CD14-positive monocyte (primary cell): ENCODE results near the gene MAP1LC3B. TPM values are rescaled to one million over a fixed set of nuclear protein-coding genes. Genes with fewer than 3 reads are reported as not detected.

Experiments
- DNase-seq, 3 donors: peaks; one replicate each; pipeline ENCODE4 v3.0.0-alpha.2; 2011 to 2022
- H2AFZ ChIP-seq: 2 replicates; pipeline ENCODE4 v1.6.0; 2012; ENCODE audit warnings: mild to moderate bottlenecking, low read depth, low read length, inconsistent platforms; ENCODE audit not compliant: insufficient read depth, poor library complexity, severe bottlenecking
- H3K27ac ChIP-seq, 2 donors: 1 replicate in 1 of 2; 2 replicates in 1 of 2; pipeline ENCODE4 v1.5.1; 2012 to 2013; ENCODE audit warnings: low read length in 2 of 2, control low read depth in 1 of 2, inconsistent platforms in 1 of 2, low read depth in 1 of 2, mild to moderate bottlenecking in 1 of 2
- H3K27me3 ChIP-seq, 2 donors: one replicate each; pipeline versions ENCODE4 v1.6.0 to v1.6.1; 2011 to 2013; ENCODE audit warnings: low read length in 2 of 2; ENCODE audit not compliant: control insufficient read depth in 2 of 2, insufficient read depth in 2 of 2
- H3K36me3 ChIP-seq, 2 donors: replicated peaks in 1 of 2; 1 replicate in 1 of 2; 2 replicates in 1 of 2; pipeline versions ENCODE4 v1.5.1 to v1.6.1; 2012 to 2013; ENCODE audit warnings: low read length in 2 of 2, control low read depth in 1 of 2, inconsistent platforms in 1 of 2, mild to moderate bottlenecking in 1 of 2; ENCODE audit not compliant: insufficient read depth in 2 of 2, control insufficient read depth in 1 of 2
- H3K4me1 ChIP-seq, 2 donors: 1 replicate in 1 of 2; 2 replicates in 1 of 2; pipeline versions ENCODE4 v1.5.1 to v1.6.1; 2012 to 2013; ENCODE audit warnings: low read length in 2 of 2, control low read depth in 1 of 2, inconsistent platforms in 1 of 2, mild to moderate bottlenecking in 1 of 2, moderate library complexity in 1 of 2; ENCODE audit not compliant: insufficient read depth in 2 of 2, control insufficient read depth in 1 of 2
- H3K4me2 ChIP-seq: replicated peaks from 2 replicates; pipeline ENCODE3; 2012; ENCODE audit warnings: low read length, moderate library complexity, mild to moderate bottlenecking; ENCODE audit not compliant: poor library complexity, severe bottlenecking; ENCODE audit errors: extremely low read depth
- H3K4me3 ChIP-seq, 3 experiments: fragments of 200-600 bp in 1 of 3; sonication (generic) in 1 of 3; replicated peaks in 1 of 3; 1 replicate in 2 of 3; 2 replicates in 1 of 3; pipeline ENCODE4 v1.5.1; 2011 to 2013; ENCODE audit warnings: low read length in 3 of 3, mild to moderate bottlenecking in 3 of 3, control low read depth in 2 of 3, low read depth in 2 of 3, inconsistent platforms in 1 of 3, moderate library complexity in 1 of 3
- H3K79me2 ChIP-seq: 2 replicates; pipeline ENCODE4 v1.6.0; 2012; ENCODE audit warnings: mild to moderate bottlenecking, control low read depth, inconsistent platforms, low read length, moderate library complexity; ENCODE audit not compliant: insufficient read depth
- H3K9ac ChIP-seq: 2 replicates; pipeline ENCODE4 v1.6.0; 2017; ENCODE audit warnings: low read length, mild to moderate bottlenecking; ENCODE audit not compliant: insufficient read depth, poor library complexity, severe bottlenecking
- H3K9me3 ChIP-seq, 2 donors: replicated peaks in 1 of 2; 1 replicate in 1 of 2; 2 replicates in 1 of 2; pipeline versions ENCODE4 v1.5.1 to v1.6.1; 2012 to 2013; ENCODE audit warnings: low read length in 2 of 2, control low read depth in 1 of 2; ENCODE audit not compliant: control insufficient read depth in 1 of 2, insufficient read depth in 1 of 2
- H4K20me1 ChIP-seq: 2 replicates; pipeline ENCODE4 v1.6.0; 2012; ENCODE audit warnings: mild to moderate bottlenecking, low read length, control low read depth, moderate library complexity; ENCODE audit not compliant: insufficient read depth
- H3K27ac Mint-ChIP-seq, 7 donors: one replicate each; pipeline ENCODE4 v1.8.0; 2020; ENCODE audit warnings: mild to moderate bottlenecking in 7 of 7, mixed read lengths in 7 of 7, moderate library complexity in 6 of 7, inconsistent platforms in 2 of 7
- H3K27me3 Mint-ChIP-seq, 3 donors: one replicate each; pipeline ENCODE4 v1.8.0; 2021 to 2022; ENCODE audit warnings: low read depth in 3 of 3, mild to moderate bottlenecking in 3 of 3, mixed read lengths in 3 of 3, moderate library complexity in 3 of 3, inconsistent platforms in 1 of 3
- H3K36me3 Mint-ChIP-seq, 2 donors: one replicate each; pipeline ENCODE4 v1.8.0; 2020; ENCODE audit warnings: mixed read lengths in 2 of 2, inconsistent platforms in 1 of 2, mild to moderate bottlenecking in 1 of 2
- H3K4me1 Mint-ChIP-seq: one replicate; pipeline ENCODE4 v1.8.0; 2020; ENCODE audit warnings: mild to moderate bottlenecking, mixed read lengths
- H3K4me3 Mint-ChIP-seq, 2 donors: one replicate each; pipeline ENCODE4 v1.8.0; 2020; ENCODE audit warnings: mild to moderate bottlenecking in 2 of 2, mixed read lengths in 2 of 2, moderate library complexity in 1 of 2
- H3K9me3 Mint-ChIP-seq, 7 donors: one replicate each; pipeline ENCODE4 v1.8.0; 2020 to 2022; ENCODE audit warnings: mixed read lengths in 7 of 7, mild to moderate bottlenecking in 6 of 7, moderate library complexity in 6 of 7, inconsistent platforms in 2 of 7
- whole genome bisulfite sequencing: methylation state at CpG from one replicate; pipeline ENCODE4 v1.1.5; 2013; ENCODE audit warnings: missing lambda C conversion rate; ENCODE audit not compliant: insufficient coverage; 5-methylcytosine and 5-hydroxymethylcytosine counted together
- intact Hi-C, 2 donors: fragments of 100-400 bp; cut with micrococcal nuclease; formaldehyde crosslinking; loops; one replicate each; pipeline versions ENCODE4 v1.15.0 to v1.15.1; 2023
- polyA plus RNA-seq, 3 donors: library from polyadenylated mRNA; depleted of rRNA in 1 of 3; unstranded in 2 of 3; stranded (reverse) in 1 of 3; fragments of 300-500 nt in 2 of 3; fragments of >200 nt in 1 of 3; fragmentation: Illumina TruSeq in 2 of 3; gene quantifications; 1 replicate in 2 of 3; 2 replicates in 1 of 3; pipeline ENCODE4 v1.2.3, GENCODE V29; 2012 to 2021
- TF ChIP-seq, protein P1 (sequence below): fragments of 200-600 bp; IDR thresholded peaks from one replicate; pipeline ENCODE4 v1.8.0; 2022; ENCODE audit warnings: antibody characterized with exemption, mild to moderate bottlenecking

MAP1LC3B gene
- polyA plus RNA-seq, 3 donors, result 102 to 147 (median 140) TPM

DNA sequence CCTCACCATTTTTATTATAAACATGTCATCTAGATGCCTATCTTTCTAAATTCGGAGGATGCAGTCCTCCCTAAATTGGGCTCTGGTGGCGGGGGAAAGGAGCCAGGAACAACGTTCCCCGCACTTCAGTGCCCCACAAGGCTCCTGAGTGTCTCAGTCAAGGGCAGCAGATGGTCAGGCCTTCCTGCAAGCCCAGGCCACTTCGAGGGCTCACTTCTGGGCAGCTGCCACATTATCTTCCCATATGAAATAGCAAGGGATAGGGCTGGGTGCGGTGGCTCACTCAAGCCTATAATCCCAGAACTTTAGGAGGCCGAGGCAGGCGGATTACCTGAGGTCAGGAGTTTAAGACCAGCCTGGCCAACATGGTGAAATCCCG, 40.8 kb upstream of the MAP1LC3B start:
- TF ChIP-seq, protein P1, sequence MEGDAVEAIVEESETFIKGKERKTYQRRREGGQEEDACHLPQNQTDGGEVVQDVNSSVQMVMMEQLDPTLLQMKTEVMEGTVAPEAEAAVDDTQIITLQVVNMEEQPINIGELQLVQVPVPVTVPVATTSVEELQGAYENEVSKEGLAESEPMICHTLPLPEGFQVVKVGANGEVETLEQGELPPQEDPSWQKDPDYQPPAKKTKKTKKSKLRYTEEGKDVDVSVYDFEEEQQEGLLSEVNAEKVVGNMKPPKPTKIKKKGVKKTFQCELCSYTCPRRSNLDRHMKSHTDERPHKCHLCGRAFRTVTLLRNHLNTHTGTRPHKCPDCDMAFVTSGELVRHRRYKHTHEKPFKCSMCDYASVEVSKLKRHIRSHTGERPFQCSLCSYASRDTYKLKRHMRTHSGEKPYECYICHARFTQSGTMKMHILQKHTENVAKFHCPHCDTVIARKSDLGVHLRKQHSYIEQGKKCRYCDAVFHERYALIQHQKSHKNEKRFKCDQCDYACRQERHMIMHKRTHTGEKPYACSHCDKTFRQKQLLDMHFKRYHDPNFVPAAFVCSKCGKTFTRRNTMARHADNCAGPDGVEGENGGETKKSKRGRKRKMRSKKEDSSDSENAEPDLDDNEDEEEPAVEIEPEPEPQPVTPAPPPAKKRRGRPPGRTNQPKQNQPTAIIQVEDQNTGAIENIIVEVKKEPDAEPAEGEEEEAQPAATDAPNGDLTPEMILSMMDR, result no peak
- H3K9me3 Mint-ChIP-seq, result peaks cover 0 to 5% (median 0%) of the 10 kb centered on the region in 7 donors
- no peak for DNase-seq

DNA sequence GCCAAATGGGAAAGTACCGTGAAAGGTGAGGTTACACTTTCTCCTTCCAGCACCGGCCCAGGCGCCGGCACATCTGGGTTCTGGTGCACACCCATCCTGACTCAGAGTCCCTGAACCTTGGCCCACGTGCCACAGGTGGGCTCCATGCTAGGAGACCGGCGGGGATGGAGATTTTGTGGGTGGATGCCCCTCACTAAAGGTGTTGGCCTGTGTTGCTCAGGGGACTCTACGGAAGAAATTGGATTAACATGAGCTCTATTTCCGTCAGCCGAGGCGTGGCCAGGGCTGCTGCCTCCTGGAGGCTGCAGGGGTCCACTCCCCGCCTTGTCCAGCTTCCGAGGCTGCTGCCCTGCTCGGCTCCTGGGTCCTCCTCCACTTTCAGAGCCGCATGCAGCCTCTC, 39.3 kb upstream of the MAP1LC3B start:
- no peak overlapping the region for H3K27ac Mint-ChIP-seq

More for the DNA sequence above, 40.8 kb upstream of the MAP1LC3B start:
- Histone ChIP-seq H3K79me2 (no peaks in the 10 kb centered on the region), H3K9me3 (no peaks in the 10 kb centered on the region), H3K27me3 (no peaks in the 10 kb centered on the region), H3K27ac (no peak overlapping the region), H3K4me2 (no peak overlapping the region), H2AFZ (no peak overlapping the region), H3K4me3 (no peak overlapping the region), H3K9ac (no peak overlapping the region), H4K20me1 (no peaks in the 10 kb centered on the region), H3K4me1 (no peaks in the 10 kb centered on the region), H3K36me3 (no peaks in the 10 kb centered on the region)
- intact Hi-C loops, result no loop called here
- no peaks in the 10 kb centered on the region for H3K4me1 Mint-ChIP-seq
- no peak overlapping the region for H3K4me3 Mint-ChIP-seq
- WGBS, result 97% methylated on average over 7 of the region's 9 CpGs
- peaks cover 0 to 12% (median 1%) of the 10 kb centered on the region in 3 donors for H3K27me3 Mint-ChIP-seq
- H3K36me3 Mint-ChIP-seq, result peaks cover 16% of the 10 kb centered on the region in 2 donors
- H3K27ac Mint-ChIP-seq, result no peak overlapping the region

More for the DNA sequence above, 39.3 kb upstream of the MAP1LC3B start:
- H3K4me1 ChIP-seq, result no peaks in the 10 kb centered on the region
- H3K4me2 ChIP-seq, result no peak overlapping the region
- intact Hi-C loops, result no loop called here
- H3K79me2 ChIP-seq, result no peaks in the 10 kb centered on the region
- peaks cover 0 to under 1% of the 10 kb centered on the region in 2 donors for H3K36me3 ChIP-seq
- Mint-ChIP-seq H3K27me3 (peaks cover 0 to 18% (median 4%) of the 10 kb centered on the region in 3 donors), H3K36me3 (peaks cover 10 to 17% of the 10 kb centered on the region in 2 donors), H3K4me3 (no peak overlapping the region), H3K4me1 (no peaks in the 10 kb centered on the region), H3K9me3 (peaks cover 0 to 3% (median 0%) of the 10 kb centered on the region in 7 donors)
- H2AFZ ChIP-seq, result no peak overlapping the region
- H3K4me3 ChIP-seq, result no peak overlapping the region
- H3K9me3 ChIP-seq, result no peaks in the 10 kb centered on the region
- no peak overlapping the region for H3K27ac ChIP-seq
- TF ChIP-seq, protein P1, result no peak
- H3K9ac ChIP-seq, result no peak overlapping the region
- WGBS, result 94% methylated on average over 12 of the region's 15 CpGs
- no peaks in the 10 kb centered on the region for H4K20me1 ChIP-seq
- no peaks in the 10 kb centered on the region for H3K27me3 ChIP-seq
- no peak for DNase-seq
